ENCODE results near the gene SORCS1. TPM values are rescaled to one million over a fixed set of nuclear protein-coding genes. Genes with fewer than 3 reads are reported as not detected.

The SORCS1 gene
- total RNA-seq, 1 donor from 2014 or later: 11.1 TPM

- no peaks in the 10 kb centered on the region for H3K27me3 ChIP-seq
- no peaks in the 10 kb centered on the region for H3K27me3 Mint-ChIP-seq (ENCODE audit: insufficient read depth, low read depth)
- H3K4me3 ChIP-seq: no peak overlapping the region
- H3K4me1 ChIP-seq: peaks cover 15% of the 10 kb centered on the region
- TF ChIP-seq CTCF (IDR thresholded peaks at IDR 0.05) (no peak), EZH2 (IDR thresholded peaks at IDR 0.05) (no peak), EZH2phosphoT487 (IDR thresholded peaks at IDR 0.05) (no peak)
- no peaks in the 10 kb centered on the region for H3F3A ChIP-seq (ENCODE audit: low read depth)
- H2AFZ ChIP-seq (replicated peaks): no peak overlapping the region
- no peak overlapping the region for H3K27ac ChIP-seq
- no peaks in the 10 kb centered on the region for H3K79me2 ChIP-seq (ENCODE audit: low read depth)
- no peak overlapping the region for H3K9ac ChIP-seq
- peaks cover 4% of the 10 kb centered on the region for H3K9me3 Mint-ChIP-seq
- H4K20me1 ChIP-seq (ENCODE audit: low read depth): no peaks in the 10 kb centered on the region
- no peak overlapping the region for H3K4me3 Mint-ChIP-seq
- peaks cover 8% of the 10 kb centered on the region for H3K4me1 Mint-ChIP-seq
- no peak overlapping the region for H3K27ac Mint-ChIP-seq
- H3K4me2 ChIP-seq: no peak overlapping the region
- DNase-seq (ENCODE audit: low spot score): no peak
- no peaks in the 10 kb centered on the region for H3K9me3 ChIP-seq (ENCODE audit: low read depth)
- no peaks in the 10 kb centered on the region for H3K36me3 ChIP-seq
- H3K36me3 Mint-ChIP-seq: no peaks in the 10 kb centered on the region
These were observed 337.8 kb downstream of the SORCS1 start for GRCh38 chr10:106826716-106827115.

- Histone ChIP-seq H3K9ac (no peak overlapping the region), H3K27ac (no peak overlapping the region), H3K79me2 (ENCODE audit: low read depth) (no peaks in the 10 kb centered on the region), H3F3A (ENCODE audit: low read depth) (no peaks in the 10 kb centered on the region), H2AFZ (replicated peaks) (no peak overlapping the region), H3K9me3 (ENCODE audit: low read depth) (no peaks in the 10 kb centered on the region), H3K4me3 (no peak overlapping the region), H4K20me1 (ENCODE audit: low read depth) (no peaks in the 10 kb centered on the region), H3K36me3 (no peaks in the 10 kb centered on the region), H3K27me3 (no peaks in the 10 kb centered on the region), H3K4me2 (peak overlapping the region; percentile 7), H3K4me1 (peaks cover 15% of the 10 kb centered on the region)
- TF ChIP-seq EZH2 (IDR thresholded peaks at IDR 0.05): no peak
- TF ChIP-seq CTCF (IDR thresholded peaks at IDR 0.05): no peak
- no peak for TF ChIP-seq EZH2phosphoT487 (IDR thresholded peaks at IDR 0.05)
- Mint-ChIP-seq H3K27ac (no peak overlapping the region), H3K36me3 (no peaks in the 10 kb centered on the region), H3K4me1 (peaks cover 9% of the 10 kb centered on the region), H3K9me3 (peaks cover 4% of the 10 kb centered on the region), H3K4me3 (no peak overlapping the region), H3K27me3 (ENCODE audit: insufficient read depth, low read depth) (no peaks in the 10 kb centered on the region)
- DNase-seq (ENCODE audit: low spot score): no peak
These were observed 338.7 kb downstream of the SORCS1 start for GRCh38 chr10:106825576-106826364.

- Histone ChIP-seq H3K79me2 (ENCODE audit: low read depth) (no peaks in the 10 kb centered on the region), H3K4me2 (no peak overlapping the region), H4K20me1 (ENCODE audit: low read depth) (no peaks in the 10 kb centered on the region), H3K27ac (no peak overlapping the region), H3K36me3 (no peaks in the 10 kb centered on the region), H3K4me1 (peaks cover 28% of the 10 kb centered on the region), H3K9me3 (ENCODE audit: low read depth) (no peaks in the 10 kb centered on the region), H3K27me3 (no peaks in the 10 kb centered on the region), H3F3A (ENCODE audit: low read depth) (peaks cover 27% of the 10 kb centered on the region), H3K4me3 (no peak overlapping the region), H2AFZ (replicated peaks) (no peak overlapping the region), H3K9ac (no peak overlapping the region)
- Mint-ChIP-seq H3K4me3 (no peak overlapping the region), H3K27me3 (ENCODE audit: insufficient read depth, low read depth) (no peaks in the 10 kb centered on the region), H3K27ac (no peak overlapping the region), H3K36me3 (no peaks in the 10 kb centered on the region), H3K9me3 (peaks cover 3% of the 10 kb centered on the region), H3K4me1 (peaks cover 35% of the 10 kb centered on the region)
- no peak for TF ChIP-seq CTCF (IDR thresholded peaks at IDR 0.05)
- no peak for TF ChIP-seq EZH2 (IDR thresholded peaks at IDR 0.05)
- TF ChIP-seq EZH2phosphoT487 (IDR thresholded peaks at IDR 0.05): no peak
- DNase-seq (ENCODE audit: low spot score): no peak
These were observed 343.9 kb downstream of the SORCS1 start for GRCh38 chr10:106820579-106820978.

Data from neural progenitor cell (in vitro differentiated cells).